Measurements from ENCODE around the gene SMIM43.

DNA sequence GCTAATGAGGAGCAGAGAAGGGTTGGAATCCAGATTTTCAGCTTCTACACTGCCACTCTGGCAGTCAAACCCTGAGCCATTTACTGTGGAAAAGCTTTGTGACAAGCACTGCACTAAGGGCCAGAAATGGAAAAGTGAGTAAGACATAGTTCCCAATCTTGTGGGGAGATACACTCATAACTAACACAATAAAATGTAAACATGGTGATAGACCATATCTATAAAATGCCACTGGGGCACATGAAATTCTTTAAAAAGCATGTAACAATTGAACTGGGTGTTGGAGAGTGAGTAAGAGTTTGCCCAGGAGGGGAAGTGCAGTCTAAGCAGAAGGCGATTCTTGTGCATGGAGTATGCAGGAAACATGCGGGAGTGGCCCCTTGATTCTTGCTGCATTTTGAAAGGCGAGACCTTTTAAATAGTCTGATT, 36.2 kb downstream of the SMIM43 start:
- TF ChIP-seq, protein P1, sequence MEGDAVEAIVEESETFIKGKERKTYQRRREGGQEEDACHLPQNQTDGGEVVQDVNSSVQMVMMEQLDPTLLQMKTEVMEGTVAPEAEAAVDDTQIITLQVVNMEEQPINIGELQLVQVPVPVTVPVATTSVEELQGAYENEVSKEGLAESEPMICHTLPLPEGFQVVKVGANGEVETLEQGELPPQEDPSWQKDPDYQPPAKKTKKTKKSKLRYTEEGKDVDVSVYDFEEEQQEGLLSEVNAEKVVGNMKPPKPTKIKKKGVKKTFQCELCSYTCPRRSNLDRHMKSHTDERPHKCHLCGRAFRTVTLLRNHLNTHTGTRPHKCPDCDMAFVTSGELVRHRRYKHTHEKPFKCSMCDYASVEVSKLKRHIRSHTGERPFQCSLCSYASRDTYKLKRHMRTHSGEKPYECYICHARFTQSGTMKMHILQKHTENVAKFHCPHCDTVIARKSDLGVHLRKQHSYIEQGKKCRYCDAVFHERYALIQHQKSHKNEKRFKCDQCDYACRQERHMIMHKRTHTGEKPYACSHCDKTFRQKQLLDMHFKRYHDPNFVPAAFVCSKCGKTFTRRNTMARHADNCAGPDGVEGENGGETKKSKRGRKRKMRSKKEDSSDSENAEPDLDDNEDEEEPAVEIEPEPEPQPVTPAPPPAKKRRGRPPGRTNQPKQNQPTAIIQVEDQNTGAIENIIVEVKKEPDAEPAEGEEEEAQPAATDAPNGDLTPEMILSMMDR (conservative IDR thresholded peaks at IDR 0.05; ENCODE audit: low read length), result no peak
- no peak for TF ChIP-seq EZH2phosphoT487 (IDR thresholded peaks at IDR 0.05; ENCODE audit: borderline replicate concordance)

All from Loucy (cell line).